HG03439 (cell line): ENCODE data around the gene ASF1B.
"Not testable (repeated sequence)": the region's sequence is repeated elsewhere in the genome, so short reads cannot be mapped to it uniquely, and the experiment has no call there.

ENCODE experiments used
- ATAC-seq: cut with Tn5 transposase; IDR thresholded peaks from one replicate; pipeline ENCODE4 v1.9.1; 2021; ENCODE audit warnings: mild to moderate bottlenecking, moderate library complexity; ENCODE audit not compliant: unreplicated experiment

ASF1B gene

GRCh38 chr19:14160017-14160703 is 23.8 kb upstream of the ASF1B start:
- no peak for ATAC-seq

- no peak for ATAC-seq
These were observed 22.7 kb upstream of the ASF1B start for GRCh38 chr19:14159059-14159458.

GRCh38 chr19:14158276-14159023 is 22.1 kb upstream of the ASF1B start:
- ATAC-seq: no peak

- ATAC-seq: no peak
These were observed 20.8 kb upstream of the ASF1B start for GRCh38 chr19:14156971-14157717.

GRCh38 chr19:14156122-14156521 is 19.7 kb upstream of the ASF1B start:
- ATAC-seq: no peak

- no peak for ATAC-seq
These were observed 19.0 kb upstream of the ASF1B start for GRCh38 chr19:14155371-14155770.

- no peak for ATAC-seq
These were observed 16.3 kb upstream of the ASF1B start for GRCh38 chr19:14152713-14153112.

- ATAC-seq: no peak
These were observed 14.6 kb upstream of the ASF1B start for GRCh38 chr19:14150770-14151661.

- no peak for ATAC-seq
These were observed 13.8 kb upstream of the ASF1B start for GRCh38 chr19:14150041-14150769.

- no peak for ATAC-seq
These were observed 13.2 kb upstream of the ASF1B start for GRCh38 chr19:14149509-14149994.

GRCh38 chr19:14148751-14149410 is 12.5 kb upstream of the ASF1B start:
- no peak for ATAC-seq

- no peak for ATAC-seq
These were observed 11.6 kb upstream of the ASF1B start for GRCh38 chr19:14147797-14148605.

- ATAC-seq: no peak
These were observed 10.4 kb upstream of the ASF1B start for GRCh38 chr19:14146789-14147216.

GRCh38 chr19:14146169-14146568 is 9.8 kb upstream of the ASF1B start:
- ATAC-seq: not testable (repeated sequence)

- no peak for ATAC-seq
These were observed 9.0 kb upstream of the ASF1B start for GRCh38 chr19:14145381-14145780.

GRCh38 chr19:14142262-14143190 is 6.1 kb upstream of the ASF1B start:
- ATAC-seq: no peak

GRCh38 chr19:14141041-14141440 is 4.7 kb upstream of the ASF1B start:
- ATAC-seq: no peak
